ENCODE measurements around the gene ANKFY1. TPM values are rescaled to one million over a fixed set of nuclear protein-coding genes. Genes with fewer than 3 reads are reported as not detected.

The ANKFY1 gene
- polyA plus RNA-seq, 1 of the 3 experiments (the other 2 are of a cell fraction): 29.6 TPM

- Histone ChIP-seq H3K4me1 (ENCODE audit: control insufficient read depth in 1 of 2, insufficient read depth in 2 of 2, low read depth in 1 of 2, low read length in 1 of 2) (no peaks in the 10 kb centered on the region), H3K9ac (no peak overlapping the region), H3K4me3 (ENCODE audit: low read depth in 2 of 2, low read length in 1 of 2) (no peak overlapping the region), H3K79me2 (ENCODE audit: insufficient read depth) (no peaks in the 10 kb centered on the region), H3K36me3 (replicated peaks in 1 of 2; ENCODE audit: control insufficient read depth in 1 of 2, insufficient read depth in 2 of 2, low read length in 1 of 2) (peaks cover 34 to 88% of the 10 kb centered on the region in 2 experiments), H3K9me3 (no peaks in the 10 kb centered on the region), H3K4me2 (no peak overlapping the region), H3K27ac (ENCODE audit: low read depth in 2 of 2, low read length in 1 of 2) (no peak overlapping the region), H2AFZ (ENCODE audit: low read depth) (no peak overlapping the region), H3F3A (replicated peaks; ENCODE audit: insufficient read depth) (no peaks in the 10 kb centered on the region), H4K20me1 (ENCODE audit: insufficient read depth) (no peaks in the 10 kb centered on the region), H3K9me2 (no peaks in the 10 kb centered on the region), H3K27me3 (ENCODE audit: insufficient read depth) (no peaks in the 10 kb centered on the region)
- ChIA-PET POLR2A (no interaction called here), CTCF (interaction anchor here (2.6 kb wide), 1 partner anchor 260 kb away, joined by 6 read pairs; no protein-coding TSS in a partner anchor)
- no peak for DNase-seq
- WGBS (ENCODE audit: low lambda C conversion rate): 93% methylated on average over 7 of the region's 7 CpGs
- no peak for TF ChIP-seq FOXJ3 (CRISPR knock-in tag; IDR thresholded peaks at IDR 0.05)
- no peak for TF ChIP-seq CTCF (IDR thresholded peaks at IDR 0.05)
- TF ChIP-seq NRF1 (IDR thresholded peaks at IDR 0.05; ENCODE audit: low read depth, low read length): no peak
- TF ChIP-seq TCF12 (IDR thresholded peaks at IDR 0.05): no peak
- no peak for TF ChIP-seq MAX (IDR thresholded peaks at IDR 0.05; ENCODE audit: low read depth)
- TF ChIP-seq USF2 (IDR thresholded peaks at IDR 0.05; ENCODE audit: borderline replicate concordance, low read depth, low read length): no peak
- TF ChIP-seq ZBTB33 (IDR thresholded peaks at IDR 0.05; ENCODE audit: borderline replicate concordance, low read depth): no peak
- no peak for TF ChIP-seq YY1 (IDR thresholded peaks at IDR 0.05; ENCODE audit: low read depth)
- TF ChIP-seq TAF1 (IDR thresholded peaks at IDR 0.05; ENCODE audit: borderline replicate concordance, low read depth, low read length): no peak
- TF ChIP-seq REST (IDR thresholded peaks at IDR 0.05; ENCODE audit: low read depth, low read length): no peak
- TF ChIP-seq RXRA (IDR thresholded peaks at IDR 0.05; ENCODE audit: borderline replicate concordance, low read depth): no peak
- TF ChIP-seq FOSL2 (IDR thresholded peaks at IDR 0.05; ENCODE audit: borderline replicate concordance, low read depth): no peak
- no peak for TF ChIP-seq FOXM1 (IDR thresholded peaks at IDR 0.05; ENCODE audit: low read depth)
- TF ChIP-seq CHD2 (IDR thresholded peaks at IDR 0.05; ENCODE audit: low read length, partially characterized antibody): no peak
- no peak for TF ChIP-seq EZH2phosphoT487 (IDR thresholded peaks at IDR 0.05; ENCODE audit: borderline replicate concordance, low read depth)
Measured at GRCh38 chr17:4173781-4174180, 90.0 kb downstream of the ANKFY1 start.

All from SK-N-SH (cell line).